ENCODE measurements around the gene ATG7. TPM values are rescaled to one million over a fixed set of nuclear protein-coding genes. Genes with fewer than 3 reads are reported as not detected.
"Not testable (repeated sequence)": the region's sequence is repeated elsewhere in the genome, so short reads cannot be mapped to it uniquely, and the experiment has no call there.

The ATG7 gene
- total RNA-seq, 1 donor from 2014 or later: 41.7 TPM

- intact Hi-C loops (cut with micrococcal nuclease): no loop called here
Measured at GRCh38 chr3:11415099-11415498, 142.9 kb downstream of the ATG7 start.

GRCh38 chr3:11420066-11420465 lies 147.9 kb downstream of the ATG7 start:
- intact Hi-C loops (cut with micrococcal nuclease): no loop called here

GRCh38 chr3:11422291-11422690 lies 150.1 kb downstream of the ATG7 start:
- intact Hi-C loops (cut with micrococcal nuclease): no loop called here

- intact Hi-C loops (cut with micrococcal nuclease): no loop called here
Measured at GRCh38 chr3:11423868-11424267, 151.7 kb downstream of the ATG7 start.

- intact Hi-C loops (cut with micrococcal nuclease): no loop called here
Measured at GRCh38 chr3:11424277-11424676, 152.1 kb downstream of the ATG7 start.

GRCh38 chr3:11430207-11430606 lies 158.0 kb downstream of the ATG7 start:
- intact Hi-C loops (cut with micrococcal nuclease): no loop called here

GRCh38 chr3:11430624-11431023 lies 158.4 kb downstream of the ATG7 start:
- intact Hi-C loops (cut with micrococcal nuclease): no loop called here

- intact Hi-C loops (cut with micrococcal nuclease): no loop called here
Measured at GRCh38 chr3:11431319-11431718, 159.1 kb downstream of the ATG7 start.

- intact Hi-C loops (cut with micrococcal nuclease): no loop called here
Measured at GRCh38 chr3:11434017-11434526, 161.9 kb downstream of the ATG7 start.

- intact Hi-C loops (cut with micrococcal nuclease): no loop called here
Measured at GRCh38 chr3:11434563-11435096, 162.4 kb downstream of the ATG7 start.

- intact Hi-C loops (cut with micrococcal nuclease): no loop called here
Measured at GRCh38 chr3:11435440-11436165, 163.4 kb downstream of the ATG7 start.

GRCh38 chr3:11436775-11437174 lies 164.6 kb downstream of the ATG7 start:
- intact Hi-C loops (cut with micrococcal nuclease): no loop called here

- intact Hi-C loops (cut with micrococcal nuclease): no loop called here
Measured at GRCh38 chr3:11437506-11437905, 165.3 kb downstream of the ATG7 start.

GRCh38 chr3:11438646-11439045 lies 166.4 kb downstream of the ATG7 start:
- intact Hi-C loops (cut with micrococcal nuclease): no loop called here

GRCh38 chr3:11441346-11441745 lies 169.1 kb downstream of the ATG7 start:
- intact Hi-C loops (cut with micrococcal nuclease): not testable (repeated sequence)

- intact Hi-C loops (cut with micrococcal nuclease): no loop called here
Measured at GRCh38 chr3:11444404-11444803, 172.2 kb downstream of the ATG7 start.

GRCh38 chr3:11445193-11445592 lies 173.0 kb downstream of the ATG7 start:
- intact Hi-C loops (cut with micrococcal nuclease): not testable (repeated sequence)

- intact Hi-C loops (cut with micrococcal nuclease): no loop called here
Measured at GRCh38 chr3:11445883-11446282, 173.7 kb downstream of the ATG7 start.

- intact Hi-C loops (cut with micrococcal nuclease): no loop called here
Measured at GRCh38 chr3:11447584-11448200, 175.5 kb downstream of the ATG7 start.

- intact Hi-C loops (cut with micrococcal nuclease): no loop called here
Measured at GRCh38 chr3:11450015-11450414, 177.8 kb downstream of the ATG7 start.

GRCh38 chr3:11452312-11452711 lies 180.1 kb downstream of the ATG7 start:
- intact Hi-C loops (cut with micrococcal nuclease): no loop called here

Measured in T-helper 1 cell treated with Interleukin-12 subunit alpha and Interleukin-12 subunit beta and Interleukin-4 antibody, amounts not matched to agents 30 ng/mL and 1 ng/mL, for 36 hours (primary cell).